Memory B cell (primary cell): ENCODE data around the gene MAN1C1.

ENCODE experiments used
- ATAC-seq: fragments of 150-1000 bp; cut with Tn5 transposase; 2 replicates; pipeline ENCODE4 v1.10.0; 2021; ENCODE audit warnings: low read depth, mild to moderate bottlenecking, moderate library complexity
- DNase-seq, 2 donors: peaks; one replicate each; pipeline ENCODE4 v3.0.0; 2022; ENCODE audit warnings: low spot score in 2 of 2
- H3K27ac Mint-ChIP-seq: one replicate; pipeline ENCODE4 v1.8.0; 2022; ENCODE audit warnings: mild to moderate bottlenecking, moderate library complexity, mixed read lengths
- H3K27me3 Mint-ChIP-seq: one replicate; pipeline ENCODE4 v1.8.0; 2022; ENCODE audit warnings: mixed read lengths
- H3K36me3 Mint-ChIP-seq: one replicate; pipeline ENCODE4 v1.8.0; 2022; ENCODE audit warnings: mild to moderate bottlenecking, mixed read lengths
- H3K4me1 Mint-ChIP-seq: one replicate; pipeline ENCODE4 v1.8.0; 2022; ENCODE audit warnings: mixed read lengths
- H3K4me3 Mint-ChIP-seq: one replicate; pipeline ENCODE4 v1.8.0; 2022; ENCODE audit warnings: mild to moderate bottlenecking, moderate library complexity, mixed read lengths
- H3K9me3 Mint-ChIP-seq: one replicate; pipeline ENCODE4 v1.8.0; 2022; ENCODE audit warnings: mixed read lengths

The MAN1C1 gene

GRCh38 chr1:25711555-25712298 lies 95.1 kb downstream of the MAN1C1 start:
- Mint-ChIP-seq H3K36me3 (no peaks in the 10 kb centered on the region), H3K4me1 (peaks cover 4% of the 10 kb centered on the region), H3K27ac (no peak overlapping the region), H3K27me3 (no peaks in the 10 kb centered on the region), H3K4me3 (no peak overlapping the region), H3K9me3 (no peaks in the 10 kb centered on the region)
- peak; percentile 88 for ATAC-seq
- no peak for DNase-seq

GRCh38 chr1:25712299-25712970 lies 95.8 kb downstream of the MAN1C1 start:
- DNase-seq: no peak
- ATAC-seq: no peak
- Mint-ChIP-seq H3K4me3 (no peak overlapping the region), H3K27ac (no peak overlapping the region), H3K9me3 (no peaks in the 10 kb centered on the region), H3K36me3 (no peaks in the 10 kb centered on the region), H3K27me3 (no peaks in the 10 kb centered on the region), H3K4me1 (peaks cover 4% of the 10 kb centered on the region)

- DNase-seq (no peak), ATAC-seq (no peak)
- Mint-ChIP-seq H3K27ac (no peak overlapping the region), H3K36me3 (peaks cover 3% of the 10 kb centered on the region), H3K4me1 (peaks cover 4% of the 10 kb centered on the region), H3K9me3 (peaks cover 3% of the 10 kb centered on the region), H3K4me3 (no peak overlapping the region), H3K27me3 (peaks cover 3% of the 10 kb centered on the region)
Observed at GRCh38 chr1:25713961-25714360, 97.4 kb downstream of the MAN1C1 start.

GRCh38 chr1:25714372-25714931 lies 97.9 kb downstream of the MAN1C1 start:
- Mint-ChIP-seq H3K27ac (no peak overlapping the region), H3K36me3 (peaks cover 3% of the 10 kb centered on the region), H3K27me3 (peaks cover 3% of the 10 kb centered on the region), H3K4me3 (no peak overlapping the region), H3K9me3 (peaks cover 3% of the 10 kb centered on the region), H3K4me1 (peaks cover 4% of the 10 kb centered on the region)
- DNase-seq: no peak
- no peak for ATAC-seq

GRCh38 chr1:25715888-25716287 lies 99.3 kb downstream of the MAN1C1 start:
- no peak for ATAC-seq
- Mint-ChIP-seq H3K27ac (no peak overlapping the region), H3K9me3 (peaks cover 3% of the 10 kb centered on the region), H3K4me3 (no peak overlapping the region), H3K4me1 (peaks cover 4% of the 10 kb centered on the region), H3K36me3 (peaks cover 3% of the 10 kb centered on the region), H3K27me3 (peaks cover 7% of the 10 kb centered on the region)
- DNase-seq: no peak

- H3K36me3 Mint-ChIP-seq: peaks cover 3% of the 10 kb centered on the region
- no peak for ATAC-seq
- no peak overlapping the region for H3K27ac Mint-ChIP-seq
- H3K4me1 Mint-ChIP-seq: peaks cover 4% of the 10 kb centered on the region
- H3K27me3 Mint-ChIP-seq: peaks cover 7% of the 10 kb centered on the region
- H3K4me3 Mint-ChIP-seq: no peak overlapping the region
- H3K9me3 Mint-ChIP-seq: peaks cover 3% of the 10 kb centered on the region
- DNase-seq: no peak
Observed at GRCh38 chr1:25716320-25716719, 99.7 kb downstream of the MAN1C1 start.

GRCh38 chr1:25718732-25719131 lies 102.1 kb downstream of the MAN1C1 start:
- no peaks in the 10 kb centered on the region for H3K4me1 Mint-ChIP-seq
- no peak overlapping the region for H3K27ac Mint-ChIP-seq

GRCh38 chr1:25720624-25721023 lies 104.0 kb downstream of the MAN1C1 start:
- Mint-ChIP-seq H3K27ac (no peak overlapping the region), H3K4me1 (no peaks in the 10 kb centered on the region), H3K4me3 (no peak overlapping the region), H3K9me3 (peaks cover 3% of the 10 kb centered on the region), H3K27me3 (peaks cover 23% of the 10 kb centered on the region), H3K36me3 (peaks cover 3% of the 10 kb centered on the region)
- DNase-seq (no peak), ATAC-seq (no peak)

More at GRCh38 chr1:25718732-25719131, 102.1 kb downstream of the MAN1C1 start:
- Mint-ChIP-seq H3K27me3 (peaks cover 16% of the 10 kb centered on the region), H3K9me3 (peaks cover 3% of the 10 kb centered on the region), H3K4me3 (no peak overlapping the region), H3K36me3 (peaks cover 3% of the 10 kb centered on the region)
- ATAC-seq (no peak), DNase-seq (no peak)

GRCh38 chr1:25723250-25723880 lies 106.8 kb downstream of the MAN1C1 start:
- H3K27me3 Mint-ChIP-seq: peaks cover 22% of the 10 kb centered on the region
- no peak overlapping the region for H3K4me3 Mint-ChIP-seq
- no peak for ATAC-seq
- H3K9me3 Mint-ChIP-seq: no peaks in the 10 kb centered on the region
- DNase-seq: no peak
- H3K4me1 Mint-ChIP-seq: no peaks in the 10 kb centered on the region
- no peak overlapping the region for H3K27ac Mint-ChIP-seq
- no peaks in the 10 kb centered on the region for H3K36me3 Mint-ChIP-seq

GRCh38 chr1:25724201-25724600 lies 107.6 kb downstream of the MAN1C1 start:
- Mint-ChIP-seq H3K4me3 (no peak overlapping the region), H3K27ac (no peak overlapping the region), H3K9me3 (peaks cover 2% of the 10 kb centered on the region), H3K36me3 (no peaks in the 10 kb centered on the region), H3K27me3 (peaks cover 25% of the 10 kb centered on the region), H3K4me1 (no peaks in the 10 kb centered on the region)
- DNase-seq (no peak), ATAC-seq (no peak)

- Mint-ChIP-seq H3K9me3 (peaks cover 2% of the 10 kb centered on the region), H3K27ac (no peak overlapping the region), H3K4me3 (no peak overlapping the region), H3K4me1 (no peaks in the 10 kb centered on the region), H3K27me3 (peaks cover 26% of the 10 kb centered on the region), H3K36me3 (no peaks in the 10 kb centered on the region)
- no peak for ATAC-seq
- no peak for DNase-seq
Observed at GRCh38 chr1:25724966-25725365, 108.4 kb downstream of the MAN1C1 start.

- H3K4me1 Mint-ChIP-seq: no peaks in the 10 kb centered on the region
- no peaks in the 10 kb centered on the region for H3K36me3 Mint-ChIP-seq
- no peak for DNase-seq
- H3K27ac Mint-ChIP-seq: no peak overlapping the region
- peaks cover 26% of the 10 kb centered on the region for H3K27me3 Mint-ChIP-seq
- H3K9me3 Mint-ChIP-seq: peaks cover 2% of the 10 kb centered on the region
- no peak for ATAC-seq
- no peak overlapping the region for H3K4me3 Mint-ChIP-seq
Observed at GRCh38 chr1:25725482-25725881, 108.9 kb downstream of the MAN1C1 start.

- H3K9me3 Mint-ChIP-seq: peaks cover 2% of the 10 kb centered on the region
- DNase-seq (no peak), ATAC-seq (no peak)
- H3K4me1 Mint-ChIP-seq: peaks cover 4% of the 10 kb centered on the region
- no peak overlapping the region for H3K4me3 Mint-ChIP-seq
- H3K36me3 Mint-ChIP-seq: no peaks in the 10 kb centered on the region
- peaks cover 22% of the 10 kb centered on the region for H3K27me3 Mint-ChIP-seq
- no peak overlapping the region for H3K27ac Mint-ChIP-seq
Observed at GRCh38 chr1:25727088-25727487, 110.5 kb downstream of the MAN1C1 start.

GRCh38 chr1:25727635-25728286 lies 111.2 kb downstream of the MAN1C1 start:
- no peak for ATAC-seq
- no peaks in the 10 kb centered on the region for H3K36me3 Mint-ChIP-seq
- H3K4me3 Mint-ChIP-seq: no peak overlapping the region
- H3K4me1 Mint-ChIP-seq: peaks cover 4% of the 10 kb centered on the region
- DNase-seq: no peak
- H3K9me3 Mint-ChIP-seq: peaks cover 2% of the 10 kb centered on the region
- H3K27ac Mint-ChIP-seq: no peak overlapping the region
- peaks cover 19% of the 10 kb centered on the region for H3K27me3 Mint-ChIP-seq
